PC-3 (cell line): ENCODE results near the gene CHI3L1. TPM values are rescaled to one million over a fixed set of nuclear protein-coding genes. Genes with fewer than 3 reads are reported as not detected.

Experiments used
- ATAC-seq: fragments of 200-7000 bp; cut with Tn5 transposase; 2 replicates; pipeline ENCODE4 v1.9.1; 2020; ENCODE audit warnings: mild to moderate bottlenecking, moderate library complexity
- BruUV-seq: library from RNA; stranded (reverse); fragments of 400-500 nt; replicated peaks from 2 replicates; lab custom pipeline; 2021; lab: Mats Ljungman, UMichigan
- CTCF ChIA-PET: fragments of 300-600 bp; sonication (Branson Sonifier 250); formaldehyde crosslinking; loops from one replicate; lab custom pipeline; 2022; ENCODE audit warnings: antibody characterized with exemption; lab: Charles Lee
- POLR2A ChIA-PET: fragments of 300-600 bp; sonication (Branson Sonifier 250); formaldehyde crosslinking; loops from one replicate; lab custom pipeline; 2022; ENCODE audit warnings: antibody characterized with exemption; ENCODE audit not compliant: unreplicated experiment; lab: Charles Lee
- DNase-seq: peaks from one replicate; pipeline ENCODE4 v3.0.0-alpha.2; 2015
- H2AFZ ChIP-seq: fragments of 300-600 bp; sonication (generic); 2 replicates; pipeline ENCODE4 v1.6.0; 2016; ENCODE audit warnings: antibody characterized with exemption, low read length
- H3F3A ChIP-seq: fragments of 300-600 bp; sonication (generic); one replicate; pipeline ENCODE4 v1.6.0; 2017; ENCODE audit warnings: antibody characterized with exemption, low read length, control low read depth, mild to moderate bottlenecking; ENCODE audit not compliant: unreplicated experiment
- H3K27ac ChIP-seq: fragments of 300-600 bp; sonication (generic); 2 replicates; pipeline ENCODE4 v1.5.1; 2016; ENCODE audit warnings: mild to moderate bottlenecking, low read length
- H3K27me3 ChIP-seq: fragments of 300-600 bp; sonication (generic); 2 replicates; pipeline ENCODE4 v1.6.1; 2016; ENCODE audit warnings: low read length, mixed read lengths
- H3K36me3 ChIP-seq: fragments of 300-600 bp; sonication (generic); 2 replicates; pipeline ENCODE4 v1.6.1; 2016; ENCODE audit warnings: low read depth, mixed run types, low read length, mixed read lengths
- H3K4me1 ChIP-seq: fragments of 300-600 bp; sonication (generic); 2 replicates; pipeline ENCODE4 v1.5.1; 2016; ENCODE audit warnings: low read length; ENCODE audit not compliant: insufficient read depth
- H3K4me2 ChIP-seq: fragments of 300-600 bp; sonication (generic); 2 replicates; pipeline ENCODE4 v1.6.0; 2016; ENCODE audit warnings: low read length
- H3K4me3 ChIP-seq: fragments of 300-600 bp; sonication (generic); 2 replicates; pipeline ENCODE4 v1.5.1; 2016; ENCODE audit warnings: mild to moderate bottlenecking, low read length, mixed read lengths
- H3K79me2 ChIP-seq: fragments of 300-600 bp; sonication (generic); 2 replicates; pipeline ENCODE4 v1.6.1; 2017; ENCODE audit warnings: low read length, mixed read lengths
- H3K9ac ChIP-seq: fragments of 300-600 bp; sonication (generic); 2 replicates; pipeline ENCODE4 v1.6.0; 2016; ENCODE audit warnings: mild to moderate bottlenecking, low read length
- H3K9me2 ChIP-seq: fragments of 300-600 bp; sonication (generic); replicated peaks from 2 replicates; pipeline ENCODE4 v1.6.1; 2016; ENCODE audit warnings: mixed run types, low read length, mixed read lengths
- H3K9me3 ChIP-seq: fragments of 300-600 bp; sonication (generic); 2 replicates; pipeline ENCODE4 v1.6.1; 2016; ENCODE audit warnings: low read length, mixed read lengths
- H4K20me1 ChIP-seq: fragments of 300-600 bp; sonication (generic); 2 replicates; pipeline ENCODE4 v1.6.1; 2016; ENCODE audit warnings: low read length, mixed read lengths
- CTCF ChIP-seq: fragments of 300-600 bp; sonication (generic); conservative IDR thresholded peaks from 2 replicates; pipeline ENCODE4 v1.5.1; 2017; ENCODE audit warnings: antibody characterized with exemption, low read depth, mild to moderate bottlenecking, low read length
- EZH2 ChIP-seq: fragments of 300-600 bp; sonication (generic); IDR thresholded peaks from one replicate; pipeline ENCODE4 v1.6.1; 2017; ENCODE audit warnings: antibody characterized with exemption, mild to moderate bottlenecking, low read length; ENCODE audit not compliant: unreplicated experiment
- EZH2phosphoT487 ChIP-seq: fragments of 300-600 bp; sonication (generic); IDR thresholded peaks from 2 replicates; pipeline ENCODE4 v1.6.1; 2018; ENCODE audit warnings: mild to moderate bottlenecking, antibody characterized with exemption, low read length, borderline replicate concordance
- intact Hi-C: fragments of 100-400 bp; cut with micrococcal nuclease; formaldehyde crosslinking; loops from 2 replicates; pipeline ENCODE4 v1.9.0; 2023
- total RNA-seq: library from RNA; depleted of rRNA; stranded (reverse); fragments of >200 nt; gene quantifications from 2 replicates; pipeline ENCODE4 v1.2.3, GENCODE V29; 2014

CHI3L1 gene
- total RNA-seq, 1 experiment from 2014 or later = not detected

GRCh38 chr1:203166192-203166940 is 20.1 kb downstream of the CHI3L1 start:
- no peaks in the 10 kb centered on the region for H4K20me1 ChIP-seq
- H3K36me3 ChIP-seq = no peaks in the 10 kb centered on the region
- H3K4me1 ChIP-seq = no peaks in the 10 kb centered on the region
- intact Hi-C loops = no loop called here
- peak; percentile 35 for TF ChIP-seq CTCF
- TF ChIP-seq EZH2 = no peak
- no peak overlapping the region for H3K9ac ChIP-seq
- H3F3A ChIP-seq = no peaks in the 10 kb centered on the region
- H3K9me3 ChIP-seq = no peaks in the 10 kb centered on the region
- no peaks in the 10 kb centered on the region for H3K9me2 ChIP-seq
- CTCF ChIA-PET = interaction anchor here (0.7 kb wide), 1 partner anchor 48 kb away, joined by 3 read pairs; no protein-coding TSS in a partner anchor
- H2AFZ ChIP-seq = no peak overlapping the region
- no peaks in the 10 kb centered on the region for H3K79me2 ChIP-seq
- BruUV-seq = no TSS peak
- ATAC-seq (peak; percentile 71), DNase-seq (peak; percentile 26)
- H3K4me2 ChIP-seq = no peak overlapping the region
- H3K4me3 ChIP-seq = no peak overlapping the region
- H3K27me3 ChIP-seq = peaks cover 31% of the 10 kb centered on the region
- POLR2A ChIA-PET = no interaction called here
- no peak overlapping the region for H3K27ac ChIP-seq

GRCh38 chr1:203165800-203166161 is 20.7 kb downstream of the CHI3L1 start:
- no peak overlapping the region for H3K9ac ChIP-seq
- no peaks in the 10 kb centered on the region for H3K9me2 ChIP-seq
- no peak overlapping the region for H3K4me3 ChIP-seq
- CTCF ChIA-PET = no interaction called here
- no peaks in the 10 kb centered on the region for H3K79me2 ChIP-seq
- DNase-seq (no peak), ATAC-seq (no peak)
- POLR2A ChIA-PET = no interaction called here
- H3K4me2 ChIP-seq = no peak overlapping the region
- no peaks in the 10 kb centered on the region for H3K4me1 ChIP-seq
- no peak overlapping the region for H3K27ac ChIP-seq
- peaks cover 36% of the 10 kb centered on the region for H3K27me3 ChIP-seq
- no peaks in the 10 kb centered on the region for H3F3A ChIP-seq
- H3K9me3 ChIP-seq = no peaks in the 10 kb centered on the region
- TF ChIP-seq EZH2 (no peak), EZH2phosphoT487 (no peak), CTCF (no peak)
- BruUV-seq = no TSS peak
- intact Hi-C loops = no loop called here
- no peaks in the 10 kb centered on the region for H4K20me1 ChIP-seq
- no peak overlapping the region for H2AFZ ChIP-seq
- H3K36me3 ChIP-seq = no peaks in the 10 kb centered on the region

GRCh38 chr1:203165101-203165799 is 21.3 kb downstream of the CHI3L1 start:
- Histone ChIP-seq H4K20me1 (no peaks in the 10 kb centered on the region), H2AFZ (no peak overlapping the region), H3F3A (no peaks in the 10 kb centered on the region), H3K27me3 (peaks cover 36% of the 10 kb centered on the region), H3K36me3 (no peaks in the 10 kb centered on the region), H3K4me2 (no peak overlapping the region), H3K27ac (no peak overlapping the region), H3K4me1 (no peaks in the 10 kb centered on the region), H3K4me3 (no peak overlapping the region), H3K9me2 (no peaks in the 10 kb centered on the region), H3K9ac (no peak overlapping the region), H3K79me2 (no peaks in the 10 kb centered on the region), H3K9me3 (no peaks in the 10 kb centered on the region)
- ATAC-seq (no peak), DNase-seq (no peak)
- ChIA-PET CTCF (no interaction called here), POLR2A (no interaction called here)
- intact Hi-C loops = no loop called here
- TF ChIP-seq EZH2phosphoT487 = no peak
- TF ChIP-seq CTCF = no peak
- no peak for TF ChIP-seq EZH2
- no TSS peak for BruUV-seq
